GM12878 (cell line): ENCODE data around the gene CLDN24.

Source experiments
- CTCF ChIP-seq, 3 experiments: IDR thresholded peaks in 2 of 3; conservative IDR thresholded peaks in 1 of 3; 2 replicates each; pipeline ENCODE4 v1.5.1; 2011; ENCODE audit warnings: low read depth in 3 of 3, low read length in 3 of 3, mild to moderate bottlenecking in 3 of 3, control low read depth in 2 of 3, moderate library complexity in 2 of 3, inconsistent platforms in 1 of 3, mixed read lengths in 1 of 3; ENCODE audit not compliant: control insufficient read depth in 2 of 3, insufficient read depth in 1 of 3; ENCODE audit errors: extremely low read depth in 1 of 3
- NRF1 ChIP-seq: conservative IDR thresholded peaks from 2 replicates; pipeline ENCODE4 v1.6.1; 2011; ENCODE audit warnings: mild to moderate bottlenecking, low read depth, low read length, improper control_type of control experiment

GRCh38 chr4:183343730-183344129, 21.5 kb upstream of the CLDN24 start:
- TF ChIP-seq NRF1: no peak
- TF ChIP-seq CTCF (IDR thresholded peaks at IDR 0.05 in 2 of 3, conservative IDR thresholded peaks at IDR 0.05 in 1 of 3; ENCODE audit: control insufficient read depth in 2 of 3, extremely low read depth in 1 of 3, insufficient read depth in 1 of 3, low read depth in 3 of 3, low read length in 3 of 3): no peak
